ENCODE data around the gene PRRT4. TPM values are rescaled to one million over a fixed set of nuclear protein-coding genes. Genes with fewer than 3 reads are reported as not detected.

The PRRT4 gene
- total RNA-seq, 4 donors from 2014 or later, result 0.40 to 1.2 (median 0.82) TPM

GRCh38 chr7:128364166-128364870 is 2.8 kb upstream of the PRRT4 start:
- no peak for ATAC-seq
- no peak overlapping the region for H3K4me3 ChIP-seq
- WGBS, 2 donors (ENCODE audit: low coverage in 1 of 2), result 61 to 81% methylated on average over 3 to 4 of the region's 4 CpGs
- H3K27me3 ChIP-seq, result peaks cover 57% of the 10 kb centered on the region
- no peaks in the 10 kb centered on the region for H3K9me3 ChIP-seq
- no peak overlapping the region for H3K27ac ChIP-seq
- H3K36me3 ChIP-seq, result no peaks in the 10 kb centered on the region
- TF ChIP-seq, protein P1, sequence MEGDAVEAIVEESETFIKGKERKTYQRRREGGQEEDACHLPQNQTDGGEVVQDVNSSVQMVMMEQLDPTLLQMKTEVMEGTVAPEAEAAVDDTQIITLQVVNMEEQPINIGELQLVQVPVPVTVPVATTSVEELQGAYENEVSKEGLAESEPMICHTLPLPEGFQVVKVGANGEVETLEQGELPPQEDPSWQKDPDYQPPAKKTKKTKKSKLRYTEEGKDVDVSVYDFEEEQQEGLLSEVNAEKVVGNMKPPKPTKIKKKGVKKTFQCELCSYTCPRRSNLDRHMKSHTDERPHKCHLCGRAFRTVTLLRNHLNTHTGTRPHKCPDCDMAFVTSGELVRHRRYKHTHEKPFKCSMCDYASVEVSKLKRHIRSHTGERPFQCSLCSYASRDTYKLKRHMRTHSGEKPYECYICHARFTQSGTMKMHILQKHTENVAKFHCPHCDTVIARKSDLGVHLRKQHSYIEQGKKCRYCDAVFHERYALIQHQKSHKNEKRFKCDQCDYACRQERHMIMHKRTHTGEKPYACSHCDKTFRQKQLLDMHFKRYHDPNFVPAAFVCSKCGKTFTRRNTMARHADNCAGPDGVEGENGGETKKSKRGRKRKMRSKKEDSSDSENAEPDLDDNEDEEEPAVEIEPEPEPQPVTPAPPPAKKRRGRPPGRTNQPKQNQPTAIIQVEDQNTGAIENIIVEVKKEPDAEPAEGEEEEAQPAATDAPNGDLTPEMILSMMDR (IDR thresholded peaks at IDR 0.05), result no peak
- TF ChIP-seq POLR2A (IDR thresholded peaks at IDR 0.05) (no peak), POLR2AphosphoS5 (IDR thresholded peaks at IDR 0.05) (no peak), EP300 (IDR thresholded peaks at IDR 0.05) (no peak)
- H3K4me1 ChIP-seq, result peaks cover 0 to 26% (median 13%) of the 10 kb centered on the region in 3 donors

- H3K4me3 ChIP-seq, result no peak overlapping the region
- 67 to 84% methylated on average over 6 of the region's 6 CpGs for WGBS, 2 donors (ENCODE audit: low coverage in 1 of 2)
- no peaks in the 10 kb centered on the region for H3K36me3 ChIP-seq
These were observed 1.8 kb upstream of the PRRT4 start for GRCh38 chr7:128363261-128363721.

DNA sequence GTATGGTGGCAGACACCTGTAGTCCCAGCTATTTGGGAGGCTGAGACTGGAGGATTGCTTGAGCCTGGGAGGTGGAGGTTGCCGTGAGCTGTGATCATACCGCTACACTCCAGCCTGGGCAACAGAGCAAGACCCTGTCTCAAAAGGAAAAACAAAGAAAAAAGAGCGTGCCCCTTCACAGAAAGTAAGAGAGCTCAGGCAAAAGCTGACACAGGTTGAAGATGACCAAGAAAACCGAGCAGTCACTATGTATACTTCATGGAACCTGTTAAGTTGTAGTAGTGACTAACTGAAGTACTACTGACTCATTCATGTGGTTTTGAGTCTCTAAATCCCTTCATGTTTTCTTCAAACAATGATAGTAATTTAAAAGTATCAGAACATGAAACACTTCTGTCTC is 1.2 kb upstream of the PRRT4 start:
- Histone ChIP-seq H3K27ac (no peak overlapping the region), H3K36me3 (no peaks in the 10 kb centered on the region), H3K27me3 (peaks cover 48% of the 10 kb centered on the region), H3K4me3 (no peak overlapping the region), H3K9me3 (no peaks in the 10 kb centered on the region), H3K4me1 (peaks cover 0 to 26% (median 13%) of the 10 kb centered on the region in 3 donors)
- ATAC-seq, result no peak
- WGBS, 2 donors (ENCODE audit: low coverage in 1 of 2), result 69 to 94% methylated on average over 3 to 4 of the region's 4 CpGs
- no peak for TF ChIP-seq EP300 (IDR thresholded peaks at IDR 0.05)
- TF ChIP-seq POLR2A (IDR thresholded peaks at IDR 0.05), result no peak
- TF ChIP-seq, protein P1 (IDR thresholded peaks at IDR 0.05), result no peak
- no peak for TF ChIP-seq POLR2AphosphoS5 (IDR thresholded peaks at IDR 0.05)

More at GRCh38 chr7:128363261-128363721, 1.8 kb upstream of the PRRT4 start:
- Histone ChIP-seq H3K27me3 (peaks cover 53% of the 10 kb centered on the region), H3K9me3 (no peaks in the 10 kb centered on the region), H3K4me1 (peaks cover 0 to 26% (median 13%) of the 10 kb centered on the region in 3 donors), H3K27ac (no peak overlapping the region)
- no peak for ATAC-seq
- TF ChIP-seq POLR2AphosphoS5 (IDR thresholded peaks at IDR 0.05), result no peak
- TF ChIP-seq, protein P1 (IDR thresholded peaks at IDR 0.05), result no peak
- no peak for TF ChIP-seq POLR2A (IDR thresholded peaks at IDR 0.05)
- TF ChIP-seq EP300 (IDR thresholded peaks at IDR 0.05), result no peak

DNA sequence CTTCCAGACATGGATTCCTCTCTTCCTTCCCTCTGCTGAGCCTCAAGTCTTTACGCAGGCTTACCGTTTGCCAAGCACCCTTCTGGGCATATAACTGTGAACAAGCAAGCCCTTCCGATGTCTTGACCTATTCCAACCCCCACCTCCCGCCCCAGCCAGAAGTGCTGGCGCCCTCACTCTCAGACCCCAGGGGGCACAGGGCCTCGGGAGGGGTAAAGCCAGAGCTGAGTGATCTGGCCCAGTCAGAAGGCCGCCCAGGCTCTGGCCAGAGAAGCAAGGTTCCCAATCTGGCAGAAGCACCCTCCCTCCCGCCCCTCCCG is 1.2 kb downstream of the PRRT4 start:
- no peaks in the 10 kb centered on the region for H3K36me3 ChIP-seq
- H3K27ac ChIP-seq, result peak overlapping the region in 1 of 4 donors; percentile 23
- H3K4me1 ChIP-seq, result peaks cover 0 to 26% (median 13%) of the 10 kb centered on the region in 3 donors
- peaks cover 48% of the 10 kb centered on the region for H3K27me3 ChIP-seq
- peak overlapping the region in 1 of 2 donors; percentile 56 for H3K4me3 ChIP-seq
- TF ChIP-seq, protein P1 (IDR thresholded peaks at IDR 0.05), result no peak
- no peak for TF ChIP-seq POLR2A (IDR thresholded peaks at IDR 0.05)
- no peak for TF ChIP-seq EP300 (IDR thresholded peaks at IDR 0.05)
- no peak for TF ChIP-seq POLR2AphosphoS5 (IDR thresholded peaks at IDR 0.05)
- ATAC-seq, result peak; percentile 5
- WGBS, 2 donors (ENCODE audit: low coverage in 1 of 2), result 50% methylated on average over 2 of the region's 9 CpGs; no CpG with 5 or more reads in 1 of the 2 donors
- no peaks in the 10 kb centered on the region for H3K9me3 ChIP-seq

DNA sequence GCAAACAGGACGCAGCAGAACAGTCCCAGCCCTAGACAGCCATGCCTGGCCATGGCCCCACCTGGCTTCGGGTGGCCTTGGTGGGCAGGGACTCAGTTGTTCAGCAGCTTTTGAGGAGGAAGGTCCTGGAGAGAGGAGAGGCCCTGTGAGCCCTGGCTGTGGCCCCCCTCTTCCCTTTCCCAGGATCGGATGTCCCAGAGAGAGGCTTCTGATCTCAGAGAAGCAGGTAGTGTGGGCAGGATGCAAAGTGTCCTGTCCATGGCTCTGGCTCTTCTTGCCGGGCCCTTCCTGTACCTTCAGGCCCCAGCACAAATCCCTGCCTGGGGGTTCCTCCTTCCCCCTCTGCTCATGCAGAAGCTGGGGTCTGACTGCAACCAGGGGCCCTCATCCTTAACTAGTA is 1.6 kb downstream of the PRRT4 start:
- WGBS, 2 donors (ENCODE audit: low coverage in 1 of 2), result 67 to 100% methylated on average over 1 to 3 of the region's 4 CpGs
- no peak for ATAC-seq
- no peak overlapping the region for H3K4me3 ChIP-seq
- H3K27me3 ChIP-seq, result peaks cover 50% of the 10 kb centered on the region
- no peak for TF ChIP-seq POLR2A (IDR thresholded peaks at IDR 0.05)
- no peak for TF ChIP-seq EP300 (IDR thresholded peaks at IDR 0.05)
- TF ChIP-seq POLR2AphosphoS5 (IDR thresholded peaks at IDR 0.05), result no peak
- TF ChIP-seq, protein P1 (IDR thresholded peaks at IDR 0.05), result no peak
- H3K36me3 ChIP-seq, result no peaks in the 10 kb centered on the region
- H3K4me1 ChIP-seq, result peaks cover 0 to 26% (median 13%) of the 10 kb centered on the region in 3 donors
- H3K27ac ChIP-seq, result peak overlapping the region in 1 of 4 donors; percentile 23
- no peaks in the 10 kb centered on the region for H3K9me3 ChIP-seq

All from gastroesophageal sphincter (tissue), 4 donors.